Peyer's patch (tissue), 4 donors: ENCODE data around the gene BHLHE23.

Experiments
- CTCF ChIP-seq, 6 experiments: fragments of 450-650 bp in 4 of 6; fragments of 200-600 bp in 2 of 6; sonication (generic) in 1 of 6; IDR thresholded peaks; one replicate each; pipeline ENCODE4 v1.5.1; 2017 to 2019; ENCODE audit warnings: antibody characterized with exemption in 6 of 6, mild to moderate bottlenecking in 3 of 6, moderate library complexity in 1 of 6
- POLR2A ChIP-seq, 2 donors: fragments of 450-650 bp; IDR thresholded peaks; one replicate each; pipeline ENCODE4 v1.5.1; 2017; ENCODE audit warnings: antibody characterized with exemption in 2 of 2, mild to moderate bottlenecking in 2 of 2, moderate library complexity in 2 of 2

DNA sequence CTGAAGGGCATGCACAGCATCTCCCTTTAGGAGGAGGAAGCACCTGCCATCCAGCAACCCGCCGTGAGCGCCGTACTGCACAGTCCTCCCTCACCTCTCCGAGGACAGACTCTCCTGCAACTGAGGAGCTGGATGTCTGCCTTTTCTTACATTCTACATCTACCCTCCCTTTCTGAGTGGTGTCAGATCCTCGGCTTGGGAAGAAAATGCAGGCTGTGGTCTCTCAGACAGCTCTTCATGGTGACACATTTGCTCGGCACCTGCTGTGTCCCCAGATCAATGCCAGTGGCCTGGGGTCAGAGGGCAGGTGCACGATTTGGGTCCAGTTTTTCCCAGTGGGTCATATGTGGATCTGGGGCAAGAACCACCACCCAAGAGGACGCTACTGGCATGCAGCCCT is 40.1 kb upstream of the BHLHE23 start:
- TF ChIP-seq CTCF (IDR thresholded peaks at IDR 0.05) (no peak), POLR2A (IDR thresholded peaks at IDR 0.05) (no peak)
